Right lobe of liver (tissue), 4 donors: ENCODE results near the gene ALCAM.
A peak's percentile ranks its signal among the peaks of the same experiment; 100 is the strongest.

ENCODE experiments used
- POLR2A ChIP-seq: fragments of 450-650 bp; IDR thresholded peaks from one replicate; pipeline ENCODE4 v1.6.1; 2017; ENCODE audit warnings: antibody characterized with exemption, mild to moderate bottlenecking
- TF ChIP-seq, protein P1 (sequence below), 4 donors: fragments of 200-600 bp in 3 of 4; fragments of 450-650 bp in 1 of 4; IDR thresholded peaks; one replicate each; pipeline versions ENCODE4 v1.5.1 to v1.8.0; 2016 to 2022; ENCODE audit warnings: antibody characterized with exemption in 4 of 4, mild to moderate bottlenecking in 2 of 4
- donor health status: DM: no; HTN: no; CAD: no.
- donor health status: DM: no; HTN: no; CAD: no.
- donor health status: DM: no; HTN: yes; CAD: no.

DNA sequence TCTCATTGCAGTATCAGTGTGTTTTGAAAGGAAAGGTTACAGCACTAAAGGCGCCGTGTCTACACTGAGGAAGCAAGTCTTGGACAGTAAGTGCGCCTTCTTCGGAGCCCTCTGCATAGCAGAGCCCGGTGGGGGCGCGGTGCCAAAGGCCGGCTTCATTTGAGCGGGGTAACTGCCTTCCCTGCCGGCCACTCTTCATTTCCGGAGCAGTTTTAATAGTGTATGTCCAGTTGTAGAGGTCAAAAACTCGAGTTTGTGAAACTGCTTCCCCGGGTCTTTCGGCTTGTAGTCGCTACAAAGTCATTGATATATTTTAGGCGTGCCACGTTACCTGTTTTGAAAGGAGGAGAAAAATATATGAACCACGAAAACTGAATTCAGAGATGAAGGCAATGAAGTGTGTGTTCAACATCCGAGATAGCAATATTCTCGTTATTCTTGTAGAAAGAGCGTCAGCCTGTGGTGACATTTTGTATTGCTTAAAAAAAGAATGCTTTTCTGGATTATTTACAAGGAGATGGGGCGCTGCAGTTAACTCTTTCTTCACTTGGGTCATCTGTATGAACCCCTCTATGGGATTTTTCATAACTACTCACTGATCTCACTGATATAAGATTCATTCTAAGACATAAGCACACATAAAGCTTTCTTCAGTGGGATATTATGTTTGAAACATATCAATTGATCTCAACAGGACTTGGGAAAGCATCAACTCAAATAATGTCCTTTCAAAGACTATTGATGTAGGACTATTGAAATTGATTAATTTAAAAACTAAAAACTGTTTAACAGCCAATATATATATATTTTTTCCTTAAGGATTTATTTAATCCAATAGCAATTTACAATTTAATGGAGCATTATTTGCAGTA is 3.0 kb downstream of the ALCAM start:
- TF ChIP-seq, protein P1, sequence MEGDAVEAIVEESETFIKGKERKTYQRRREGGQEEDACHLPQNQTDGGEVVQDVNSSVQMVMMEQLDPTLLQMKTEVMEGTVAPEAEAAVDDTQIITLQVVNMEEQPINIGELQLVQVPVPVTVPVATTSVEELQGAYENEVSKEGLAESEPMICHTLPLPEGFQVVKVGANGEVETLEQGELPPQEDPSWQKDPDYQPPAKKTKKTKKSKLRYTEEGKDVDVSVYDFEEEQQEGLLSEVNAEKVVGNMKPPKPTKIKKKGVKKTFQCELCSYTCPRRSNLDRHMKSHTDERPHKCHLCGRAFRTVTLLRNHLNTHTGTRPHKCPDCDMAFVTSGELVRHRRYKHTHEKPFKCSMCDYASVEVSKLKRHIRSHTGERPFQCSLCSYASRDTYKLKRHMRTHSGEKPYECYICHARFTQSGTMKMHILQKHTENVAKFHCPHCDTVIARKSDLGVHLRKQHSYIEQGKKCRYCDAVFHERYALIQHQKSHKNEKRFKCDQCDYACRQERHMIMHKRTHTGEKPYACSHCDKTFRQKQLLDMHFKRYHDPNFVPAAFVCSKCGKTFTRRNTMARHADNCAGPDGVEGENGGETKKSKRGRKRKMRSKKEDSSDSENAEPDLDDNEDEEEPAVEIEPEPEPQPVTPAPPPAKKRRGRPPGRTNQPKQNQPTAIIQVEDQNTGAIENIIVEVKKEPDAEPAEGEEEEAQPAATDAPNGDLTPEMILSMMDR (IDR thresholded peaks at IDR 0.05) = peak; percentile 44 to 58 (median 48)
- peak; percentile 33 for TF ChIP-seq POLR2A
